Fibroblast of peridontal ligament (primary cell): ENCODE results near the gene DGCR2.
"Not testable (repeated sequence)": the region's sequence is repeated elsewhere in the genome, so short reads cannot be mapped to it uniquely, and the experiment has no call there.

Experiments used
- DNase-seq: peaks from one replicate; pipeline ENCODE4 v3.0.0-alpha.2; 2010; ENCODE audit errors: extremely low read depth

The DGCR2 gene

GRCh38 chr22:19109198-19110063 is 12.8 kb downstream of the DGCR2 start:
- DNase-seq: peak; percentile 63

GRCh38 chr22:19108807-19109197 is 13.4 kb downstream of the DGCR2 start:
- no peak for DNase-seq

- no peak for DNase-seq
Observed at GRCh38 chr22:19107730-19108074, 14.5 kb downstream of the DGCR2 start.

GRCh38 chr22:19106886-19107729 is 15.1 kb downstream of the DGCR2 start:
- DNase-seq: no peak

GRCh38 chr22:19105867-19106802 is 16.1 kb downstream of the DGCR2 start:
- no peak for DNase-seq

GRCh38 chr22:19105456-19105855 is 16.8 kb downstream of the DGCR2 start:
- no peak for DNase-seq

GRCh38 chr22:19103880-19104821 is 18.1 kb downstream of the DGCR2 start:
- DNase-seq: peak; percentile 90

- no peak for DNase-seq
Observed at GRCh38 chr22:19098157-19098556, 24.1 kb downstream of the DGCR2 start.

- DNase-seq: no peak
Observed at GRCh38 chr22:19097518-19097917, 24.7 kb downstream of the DGCR2 start.

GRCh38 chr22:19096555-19096954 is 25.7 kb downstream of the DGCR2 start:
- DNase-seq: no peak

GRCh38 chr22:19094393-19094997 is 27.7 kb downstream of the DGCR2 start:
- DNase-seq: no peak

GRCh38 chr22:19092725-19093124 is 29.5 kb downstream of the DGCR2 start:
- no peak for DNase-seq

- DNase-seq: no peak
Observed at GRCh38 chr22:19090586-19091127, 31.6 kb downstream of the DGCR2 start.

GRCh38 chr22:19090183-19090582 is 32.0 kb downstream of the DGCR2 start:
- no peak for DNase-seq

- DNase-seq: no peak
Observed at GRCh38 chr22:19088866-19089595, 33.2 kb downstream of the DGCR2 start.

GRCh38 chr22:19086896-19087295 is 35.3 kb downstream of the DGCR2 start:
- DNase-seq: peak; percentile 61

GRCh38 chr22:19086417-19086816 is 35.8 kb downstream of the DGCR2 start:
- no peak for DNase-seq

- DNase-seq: peak; percentile 46
Observed at GRCh38 chr22:19085233-19085718, 36.9 kb downstream of the DGCR2 start.

- not testable (repeated sequence) for DNase-seq
Observed at GRCh38 chr22:19084586-19084985, 37.6 kb downstream of the DGCR2 start.
